ENCODE data around the gene TGIF1. TPM values are rescaled to one million over a fixed set of nuclear protein-coding genes. Genes with fewer than 3 reads are reported as not detected.

Gene TGIF1
- total and polyA plus RNA-seq, 9 of the 15 experiments (the other 6 are each of a cell fraction or from before 2014, with no cell fraction given): 16.1 to 77.7 (median 44.6) TPM

DNA sequence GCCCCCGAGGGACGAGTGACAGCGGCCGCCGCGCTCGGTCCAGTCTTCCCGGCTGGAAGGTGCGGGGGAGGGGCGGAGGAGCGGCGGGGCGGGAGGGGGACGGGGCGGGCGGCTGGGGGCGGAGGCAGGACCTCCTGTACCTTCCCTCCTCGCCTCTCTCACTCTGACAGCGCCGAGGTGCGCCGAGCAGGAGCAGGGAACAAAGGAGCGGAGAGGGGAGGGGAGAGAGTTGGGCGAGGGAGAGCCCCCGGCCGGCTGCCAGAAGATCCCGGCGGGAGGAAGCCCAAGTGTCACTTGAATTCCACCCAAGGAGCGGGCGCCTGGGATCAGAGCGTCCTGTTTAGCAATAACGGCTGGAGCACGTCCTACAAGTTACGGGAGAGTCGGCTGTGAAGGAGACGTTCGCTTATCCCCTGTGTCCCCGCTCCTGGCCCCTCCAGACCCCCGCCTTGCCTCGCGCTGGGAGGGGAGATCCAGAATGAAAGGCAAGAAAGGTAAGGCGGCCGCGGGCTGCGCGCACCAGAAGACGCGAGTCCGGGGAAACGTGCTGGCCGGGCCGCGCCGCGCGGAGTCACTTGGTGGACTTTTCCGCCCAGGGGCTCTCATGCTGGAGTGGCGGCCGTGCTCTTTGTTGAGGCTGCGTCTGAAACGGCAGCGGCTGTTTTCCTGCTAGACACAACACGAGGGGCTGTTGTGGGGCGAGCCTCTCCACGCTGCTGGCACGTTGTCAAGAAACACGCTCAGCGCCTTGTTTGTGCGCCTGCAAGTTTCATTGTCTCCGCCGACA, at the start of gene TGIF1 (continued):
- TF ChIP-seq ZBTB9 (CRISPR knock-in tag; IDR thresholded peaks at IDR 0.05) (peak; percentile 81), MEF2A (IDR thresholded peaks at IDR 0.05; ENCODE audit: control insufficient read depth, low read depth, low read length) (no peak), E2F6 (IDR thresholded peaks at IDR 0.05; ENCODE audit: borderline replicate concordance in 1 of 2, extremely low read depth in 1 of 2, insufficient read depth in 1 of 2, insufficient read length in 1 of 2, low read depth in 1 of 2, low read length in 1 of 2, poor library complexity in 1 of 2, severe bottlenecking in 1 of 2) (peak; percentile 59 to 70), EP300 (IDR thresholded peaks at IDR 0.05; ENCODE audit: low read length) (0 out of 2 replicates have a peak, but pooled peaks have one; percentile 2), ZNF740 (CRISPR knock-in tag; IDR thresholded peaks at IDR 0.05) (peak; percentile 22; the same call in 1 of the 2 replicates), ZNF740 (tag; IDR thresholded peaks at IDR 0.05) (no peak), RBM22 (IDR thresholded peaks at IDR 0.05; ENCODE audit: low read depth, low read length, poor library complexity, severe bottlenecking) (peak; percentile 83)
- TF ChIP-seq, protein P1, sequence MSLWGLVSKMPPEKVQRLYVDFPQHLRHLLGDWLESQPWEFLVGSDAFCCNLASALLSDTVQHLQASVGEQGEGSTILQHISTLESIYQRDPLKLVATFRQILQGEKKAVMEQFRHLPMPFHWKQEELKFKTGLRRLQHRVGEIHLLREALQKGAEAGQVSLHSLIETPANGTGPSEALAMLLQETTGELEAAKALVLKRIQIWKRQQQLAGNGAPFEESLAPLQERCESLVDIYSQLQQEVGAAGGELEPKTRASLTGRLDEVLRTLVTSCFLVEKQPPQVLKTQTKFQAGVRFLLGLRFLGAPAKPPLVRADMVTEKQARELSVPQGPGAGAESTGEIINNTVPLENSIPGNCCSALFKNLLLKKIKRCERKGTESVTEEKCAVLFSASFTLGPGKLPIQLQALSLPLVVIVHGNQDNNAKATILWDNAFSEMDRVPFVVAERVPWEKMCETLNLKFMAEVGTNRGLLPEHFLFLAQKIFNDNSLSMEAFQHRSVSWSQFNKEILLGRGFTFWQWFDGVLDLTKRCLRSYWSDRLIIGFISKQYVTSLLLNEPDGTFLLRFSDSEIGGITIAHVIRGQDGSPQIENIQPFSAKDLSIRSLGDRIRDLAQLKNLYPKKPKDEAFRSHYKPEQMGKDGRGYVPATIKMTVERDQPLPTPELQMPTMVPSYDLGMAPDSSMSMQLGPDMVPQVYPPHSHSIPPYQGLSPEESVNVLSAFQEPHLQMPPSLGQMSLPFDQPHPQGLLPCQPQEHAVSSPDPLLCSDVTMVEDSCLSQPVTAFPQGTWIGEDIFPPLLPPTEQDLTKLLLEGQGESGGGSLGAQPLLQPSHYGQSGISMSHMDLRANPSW (CRISPR knock-in tag; IDR thresholded peaks at IDR 0.05): no peak
- TF ChIP-seq, protein P2, sequence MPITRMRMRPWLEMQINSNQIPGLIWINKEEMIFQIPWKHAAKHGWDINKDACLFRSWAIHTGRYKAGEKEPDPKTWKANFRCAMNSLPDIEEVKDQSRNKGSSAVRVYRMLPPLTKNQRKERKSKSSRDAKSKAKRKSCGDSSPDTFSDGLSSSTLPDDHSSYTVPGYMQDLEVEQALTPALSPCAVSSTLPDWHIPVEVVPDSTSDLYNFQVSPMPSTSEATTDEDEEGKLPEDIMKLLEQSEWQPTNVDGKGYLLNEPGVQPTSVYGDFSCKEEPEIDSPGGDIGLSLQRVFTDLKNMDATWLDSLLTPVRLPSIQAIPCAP (CRISPR knock-in tag; IDR thresholded peaks at IDR 0.05; ENCODE audit: borderline replicate concordance): no peak
- TF ChIP-seq, protein P3, sequence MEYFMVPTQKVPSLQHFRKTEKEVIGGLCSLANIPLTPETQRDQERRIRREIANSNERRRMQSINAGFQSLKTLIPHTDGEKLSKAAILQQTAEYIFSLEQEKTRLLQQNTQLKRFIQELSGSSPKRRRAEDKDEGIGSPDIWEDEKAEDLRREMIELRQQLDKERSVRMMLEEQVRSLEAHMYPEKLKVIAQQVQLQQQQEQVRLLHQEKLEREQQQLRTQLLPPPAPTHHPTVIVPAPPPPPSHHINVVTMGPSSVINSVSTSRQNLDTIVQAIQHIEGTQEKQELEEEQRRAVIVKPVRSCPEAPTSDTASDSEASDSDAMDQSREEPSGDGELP (CRISPR knock-in tag; IDR thresholded peaks at IDR 0.05; ENCODE audit: borderline replicate concordance): peak; percentile 36; the same call in 1 of the 2 replicates
- TF ChIP-seq, protein P4, sequence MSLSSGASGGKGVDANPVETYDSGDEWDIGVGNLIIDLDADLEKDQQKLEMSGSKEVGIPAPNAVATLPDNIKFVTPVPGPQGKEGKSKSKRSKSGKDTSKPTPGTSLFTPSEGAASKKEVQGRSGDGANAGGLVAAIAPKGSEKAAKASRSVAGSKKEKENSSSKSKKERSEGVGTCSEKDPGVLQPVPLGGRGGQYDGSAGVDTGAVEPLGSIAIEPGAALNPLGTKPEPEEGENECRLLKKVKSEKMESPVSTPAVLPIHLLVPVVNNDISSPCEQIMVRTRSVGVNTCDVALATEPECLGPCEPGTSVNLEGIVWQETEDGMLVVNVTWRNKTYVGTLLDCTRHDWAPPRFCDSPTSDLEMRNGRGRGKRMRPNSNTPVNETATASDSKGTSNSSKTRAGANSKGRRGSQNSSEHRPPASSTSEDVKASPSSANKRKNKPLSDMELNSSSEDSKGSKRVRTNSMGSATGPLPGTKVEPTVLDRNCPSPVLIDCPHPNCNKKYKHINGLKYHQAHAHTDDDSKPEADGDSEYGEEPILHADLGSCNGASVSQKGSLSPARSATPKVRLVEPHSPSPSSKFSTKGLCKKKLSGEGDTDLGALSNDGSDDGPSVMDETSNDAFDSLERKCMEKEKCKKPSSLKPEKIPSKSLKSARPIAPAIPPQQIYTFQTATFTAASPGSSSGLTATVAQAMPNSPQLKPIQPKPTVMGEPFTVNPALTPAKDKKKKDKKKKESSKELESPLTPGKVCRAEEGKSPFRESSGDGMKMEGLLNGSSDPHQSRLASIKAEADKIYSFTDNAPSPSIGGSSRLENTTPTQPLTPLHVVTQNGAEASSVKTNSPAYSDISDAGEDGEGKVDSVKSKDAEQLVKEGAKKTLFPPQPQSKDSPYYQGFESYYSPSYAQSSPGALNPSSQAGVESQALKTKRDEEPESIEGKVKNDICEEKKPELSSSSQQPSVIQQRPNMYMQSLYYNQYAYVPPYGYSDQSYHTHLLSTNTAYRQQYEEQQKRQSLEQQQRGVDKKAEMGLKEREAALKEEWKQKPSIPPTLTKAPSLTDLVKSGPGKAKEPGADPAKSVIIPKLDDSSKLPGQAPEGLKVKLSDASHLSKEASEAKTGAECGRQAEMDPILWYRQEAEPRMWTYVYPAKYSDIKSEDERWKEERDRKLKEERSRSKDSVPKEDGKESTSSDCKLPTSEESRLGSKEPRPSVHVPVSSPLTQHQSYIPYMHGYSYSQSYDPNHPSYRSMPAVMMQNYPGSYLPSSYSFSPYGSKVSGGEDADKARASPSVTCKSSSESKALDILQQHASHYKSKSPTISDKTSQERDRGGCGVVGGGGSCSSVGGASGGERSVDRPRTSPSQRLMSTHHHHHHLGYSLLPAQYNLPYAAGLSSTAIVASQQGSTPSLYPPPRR (CRISPR knock-in tag; IDR thresholded peaks at IDR 0.05; ENCODE audit: borderline replicate concordance): peak; percentile 86; the same call in 1 of the 2 replicates

Measured in K562 (cell line).